ENCODE data around the gene FBXL4.

The FBXL4 gene

GRCh38 chr6:98959631-98960030 lies 11.9 kb upstream of the FBXL4 start:
- TF ChIP-seq POLR2A (IDR thresholded peaks at IDR 0.05; ENCODE audit: extremely low read depth, insufficient read length) (no peak), CTCF (IDR thresholded peaks at IDR 0.05; ENCODE audit: low read depth, low read length) (no peak), MAX (IDR thresholded peaks at IDR 0.05; ENCODE audit: low read depth, low read length) (no peak), MYC (IDR thresholded peaks at IDR 0.05; ENCODE audit: low read depth, low read length) (no peak)

GRCh38 chr6:98958776-98959175 lies 11.0 kb upstream of the FBXL4 start:
- DNase-seq (ENCODE audit: low read depth) = no peak
- TF ChIP-seq CTCF (IDR thresholded peaks at IDR 0.05; ENCODE audit: low read depth, low read length) (no peak), MYC (IDR thresholded peaks at IDR 0.05; ENCODE audit: low read depth, low read length) (no peak), MAX (IDR thresholded peaks at IDR 0.05; ENCODE audit: low read depth, low read length) (no peak), POLR2A (IDR thresholded peaks at IDR 0.05; ENCODE audit: extremely low read depth, insufficient read length) (no peak)
- H3K4me3 ChIP-seq (ENCODE audit: low read depth, low read length) = no peak overlapping the region

More at GRCh38 chr6:98959631-98960030, 11.9 kb upstream of the FBXL4 start:
- DNase-seq (ENCODE audit: low read depth) = no peak
- no peak overlapping the region for H3K4me3 ChIP-seq (ENCODE audit: low read depth, low read length)

- H3K4me3 ChIP-seq (ENCODE audit: low read depth, low read length) = no peak overlapping the region
- TF ChIP-seq POLR2A (IDR thresholded peaks at IDR 0.05; ENCODE audit: extremely low read depth, insufficient read length) (no peak), MYC (IDR thresholded peaks at IDR 0.05; ENCODE audit: low read depth, low read length) (no peak), MAX (IDR thresholded peaks at IDR 0.05; ENCODE audit: low read depth, low read length) (no peak), CTCF (IDR thresholded peaks at IDR 0.05; ENCODE audit: low read depth, low read length) (no peak)
- DNase-seq (ENCODE audit: low read depth) = no peak
Observed at GRCh38 chr6:98957450-98957849, 9.7 kb upstream of the FBXL4 start.

- TF ChIP-seq MYC (IDR thresholded peaks at IDR 0.05; ENCODE audit: low read depth, low read length) (no peak), MAX (IDR thresholded peaks at IDR 0.05; ENCODE audit: low read depth, low read length) (no peak), CTCF (IDR thresholded peaks at IDR 0.05; ENCODE audit: low read depth, low read length) (no peak), POLR2A (IDR thresholded peaks at IDR 0.05; ENCODE audit: extremely low read depth, insufficient read length) (no peak)
- DNase-seq (ENCODE audit: low read depth) = no peak
- no peak overlapping the region for H3K4me3 ChIP-seq (ENCODE audit: low read depth, low read length)
Observed at GRCh38 chr6:98949589-98949988, 1.8 kb upstream of the FBXL4 start.

GRCh38 chr6:98946879-98947410 lies 801 bp downstream of the FBXL4 start:
- H3K4me3 ChIP-seq (ENCODE audit: low read depth, low read length) = peak overlapping the region; percentile 92
- TF ChIP-seq MYC (IDR thresholded peaks at IDR 0.05; ENCODE audit: low read depth, low read length) (peak; percentile 27; the same call in 1 of the 2 replicates), CTCF (IDR thresholded peaks at IDR 0.05; ENCODE audit: low read depth, low read length) (no peak), POLR2A (IDR thresholded peaks at IDR 0.05; ENCODE audit: extremely low read depth, insufficient read length) (no peak), MAX (IDR thresholded peaks at IDR 0.05; ENCODE audit: low read depth, low read length) (peak; percentile 6; the same call in 1 of the 2 replicates)
- DNase-seq (ENCODE audit: low read depth) = peak; percentile 49

Measured in NB4 (cell line).